Breast epithelium (tissue), 4 donors: Measurements from ENCODE around the gene KCTD2. TPM values are rescaled to one million over a fixed set of nuclear protein-coding genes. Genes with fewer than 3 reads are reported as not detected.

Experiments
- DNase-seq, 2 donors: peaks; one replicate each; pipeline ENCODE4 v3.0.0-alpha.2; 2019; ENCODE audit warnings: low spot score in 2 of 2
- H3K27ac ChIP-seq, 2 donors: fragments of 200-600 bp; sonication (generic) in 1 of 2; one replicate each; pipeline ENCODE4 v1.5.1; 2016 to 2019; ENCODE audit warnings: mild to moderate bottlenecking in 1 of 2
- H3K27me3 ChIP-seq, 2 donors: fragments of 200-600 bp; sonication (generic) in 1 of 2; one replicate each; pipeline versions ENCODE4 v1.5.1 to v1.6.0; 2017 to 2019; ENCODE audit warnings: control low read depth in 1 of 2, mild to moderate bottlenecking in 1 of 2
- H3K36me3 ChIP-seq: fragments of 200-600 bp; one replicate; pipeline ENCODE4 v1.5.1; 2019
- H3K4me1 ChIP-seq, 2 donors: fragments of 200-600 bp; sonication (generic); one replicate each; pipeline ENCODE4 v1.5.1; 2016 to 2019; ENCODE audit warnings: control low read depth in 1 of 2
- H3K4me3 ChIP-seq, 3 donors: fragments of 200-600 bp; sonication (generic); 1 replicate in 2 of 3; 2 replicates in 1 of 3; pipeline ENCODE4 v1.5.1; 2016 to 2019; ENCODE audit warnings: mild to moderate bottlenecking in 3 of 3, moderate library complexity in 2 of 3
- H3K9me3 ChIP-seq, 2 donors: fragments of 200-600 bp; sonication (generic) in 1 of 2; one replicate each; pipeline ENCODE4 v1.5.1; 2016 to 2019; ENCODE audit warnings: control low read depth in 1 of 2
- CTCF ChIP-seq, 3 donors: fragments of 450-650 bp; IDR thresholded peaks; one replicate each; pipeline ENCODE4 v1.5.1; 2016 to 2017; ENCODE audit warnings: antibody characterized with exemption in 3 of 3, mild to moderate bottlenecking in 3 of 3, moderate library complexity in 3 of 3
- POLR2A ChIP-seq: fragments of 450-650 bp; IDR thresholded peaks from one replicate; pipeline ENCODE4 v1.6.1; 2016; ENCODE audit warnings: antibody characterized with exemption, mild to moderate bottlenecking, moderate library complexity
- POLR2AphosphoS5 ChIP-seq, 3 donors: sonication (generic); formaldehyde crosslinking; IDR thresholded peaks; one replicate each; pipeline ENCODE4 v1.6.1; 2017; ENCODE audit warnings: antibody characterized with exemption in 3 of 3
- intact Hi-C: fragments of 100-400 bp; cut with DNase I; formaldehyde crosslinking; loops from one replicate; pipeline ENCODE4 v1.15.1; 2023; ENCODE audit warnings: low total_unique reads
- total RNA-seq, 3 donors: library from RNA; depleted of rRNA; stranded (reverse); fragments of >200 nt; gene quantifications; one replicate each; pipeline ENCODE4 v1.1.0, GENCODE V29; 2016

The KCTD2 gene
- total RNA-seq, 3 donors from 2014 or later, result 23.5 to 28.4 (median 24.6) TPM

GRCh38 chr17:75063626-75064025, 16.6 kb downstream of the KCTD2 start:
- no peaks in the 10 kb centered on the region for H3K4me1 ChIP-seq
- TF ChIP-seq CTCF (IDR thresholded peaks at IDR 0.05) (no peak), POLR2AphosphoS5 (IDR thresholded peaks at IDR 0.05) (no peak), POLR2A (no peak)
- no peak overlapping the region for H3K4me3 ChIP-seq
- H3K27ac ChIP-seq, result no peak overlapping the region
- intact Hi-C loops, result no loop called here
- peaks cover 3% of the 10 kb centered on the region for H3K36me3 ChIP-seq
- H3K27me3 ChIP-seq, result no peaks in the 10 kb centered on the region
- no peaks in the 10 kb centered on the region for H3K9me3 ChIP-seq
- DNase-seq, result no peak

GRCh38 chr17:75064040-75064439, 17.0 kb downstream of the KCTD2 start:
- TF ChIP-seq CTCF (IDR thresholded peaks at IDR 0.05) (no peak), POLR2AphosphoS5 (IDR thresholded peaks at IDR 0.05) (no peak), POLR2A (no peak)
- no peak for DNase-seq
- Histone ChIP-seq H3K9me3 (no peaks in the 10 kb centered on the region), H3K4me1 (no peaks in the 10 kb centered on the region), H3K27me3 (no peaks in the 10 kb centered on the region), H3K27ac (no peak overlapping the region), H3K36me3 (peaks cover 3% of the 10 kb centered on the region), H3K4me3 (no peak overlapping the region)
- intact Hi-C loops, result no loop called here

GRCh38 chr17:75064460-75064859, 17.4 kb downstream of the KCTD2 start:
- H3K36me3 ChIP-seq, result peaks cover 3% of the 10 kb centered on the region
- no peak overlapping the region for H3K27ac ChIP-seq
- no peaks in the 10 kb centered on the region for H3K9me3 ChIP-seq
- DNase-seq, result no peak
- TF ChIP-seq POLR2AphosphoS5 (IDR thresholded peaks at IDR 0.05) (no peak), POLR2A (no peak), CTCF (IDR thresholded peaks at IDR 0.05) (no peak)
- no peaks in the 10 kb centered on the region for H3K4me1 ChIP-seq
- H3K27me3 ChIP-seq, result no peaks in the 10 kb centered on the region
- H3K4me3 ChIP-seq, result no peak overlapping the region
- intact Hi-C loops, result no loop called here

GRCh38 chr17:75064867-75065561, 18.0 kb downstream of the KCTD2 start:
- DNase-seq, result no peak
- Histone ChIP-seq H3K27me3 (no peaks in the 10 kb centered on the region), H3K9me3 (no peaks in the 10 kb centered on the region), H3K4me1 (no peaks in the 10 kb centered on the region), H3K27ac (peak overlapping the region in 1 of 2 donors; percentile 55), H3K36me3 (peaks cover 3% of the 10 kb centered on the region), H3K4me3 (no peak overlapping the region)
- intact Hi-C loops, result no loop called here
- no peak for TF ChIP-seq POLR2A
- TF ChIP-seq CTCF (IDR thresholded peaks at IDR 0.05), result no peak
- no peak for TF ChIP-seq POLR2AphosphoS5 (IDR thresholded peaks at IDR 0.05)

GRCh38 chr17:75065562-75066151, 18.6 kb downstream of the KCTD2 start:
- intact Hi-C loops, result no loop called here
- Histone ChIP-seq H3K27me3 (no peaks in the 10 kb centered on the region), H3K4me3 (no peak overlapping the region), H3K4me1 (no peaks in the 10 kb centered on the region), H3K27ac (peak overlapping the region in 1 of 2 donors; percentile 55), H3K9me3 (no peaks in the 10 kb centered on the region), H3K36me3 (peaks cover 3% of the 10 kb centered on the region)
- no peak for DNase-seq
- no peak for TF ChIP-seq POLR2AphosphoS5 (IDR thresholded peaks at IDR 0.05)
- TF ChIP-seq CTCF (IDR thresholded peaks at IDR 0.05), result no peak
- TF ChIP-seq POLR2A, result no peak
